Dendritic cell treated with granulocyte-macrophage colony-stimulating factor and Interleukin-4, amounts not matched to agents 40 ng/mL and 50 ng/mL, for 4 days (primary cell): ENCODE results near the gene CATSPER3.

Experiments used
- H3K27ac Mint-ChIP-seq: one replicate; pipeline ENCODE4 v1.8.0; 2022; ENCODE audit warnings: mild to moderate bottlenecking, mixed read lengths
- H3K27me3 Mint-ChIP-seq: one replicate; pipeline ENCODE4 v1.8.0; 2022; ENCODE audit warnings: mild to moderate bottlenecking, mixed read lengths
- H3K36me3 Mint-ChIP-seq: one replicate; pipeline ENCODE4 v1.8.0; 2022; ENCODE audit warnings: low read depth, mixed read lengths
- H3K4me1 Mint-ChIP-seq: one replicate; pipeline ENCODE4 v1.8.0; 2022; ENCODE audit warnings: low read depth, mixed read lengths
- H3K4me3 Mint-ChIP-seq: one replicate; pipeline ENCODE4 v1.8.0; 2022; ENCODE audit warnings: mild to moderate bottlenecking, moderate library complexity, mixed read lengths
- H3K9me3 Mint-ChIP-seq: one replicate; pipeline ENCODE4 v1.8.0; 2022; ENCODE audit warnings: mixed read lengths
- intact Hi-C: fragments of 100-400 bp; cut with micrococcal nuclease; formaldehyde crosslinking; loops from one replicate; pipeline ENCODE4 v1.15.0; 2022

Gene CATSPER3

GRCh38 chr5:134967607-134968006 lies at the start of gene CATSPER3:
CATSPER3 (plus strand) TSS chr5:134967907; CDS start chr5:134967992, 85 bp downstream.
- Mint-ChIP-seq H3K4me3 (no peak within 1 kb of the TSS), H3K27ac (no peak within 1 kb of the TSS), H3K4me1 (no peaks in the 10 kb centered on the region), H3K36me3 (peaks cover 74% of the 10 kb centered on the region), H3K27me3 (no peaks in the 10 kb centered on the region), H3K9me3 (no peaks in the 10 kb centered on the region)
- intact Hi-C loops, result no loop called here

- Mint-ChIP-seq H3K36me3 (peaks cover 9% of the 10 kb centered on the region), H3K27me3 (no peaks in the 10 kb centered on the region), H3K27ac (no peak overlapping the region), H3K9me3 (no peaks in the 10 kb centered on the region), H3K4me1 (no peaks in the 10 kb centered on the region), H3K4me3 (no peak overlapping the region)
- intact Hi-C loops, result no loop called here
Measured at GRCh38 chr5:134918861-134919260, 48.8 kb upstream of the CATSPER3 start.

GRCh38 chr5:134920848-134921575 lies 46.7 kb upstream of the CATSPER3 start:
- peaks cover 9% of the 10 kb centered on the region for H3K36me3 Mint-ChIP-seq
- H3K9me3 Mint-ChIP-seq, result no peaks in the 10 kb centered on the region
- H3K27ac Mint-ChIP-seq, result no peak overlapping the region
- H3K27me3 Mint-ChIP-seq, result no peaks in the 10 kb centered on the region
- intact Hi-C loops, result no loop called here
- H3K4me3 Mint-ChIP-seq, result no peak overlapping the region
- no peaks in the 10 kb centered on the region for H3K4me1 Mint-ChIP-seq

- Mint-ChIP-seq H3K27ac (no peak overlapping the region), H3K4me1 (peaks cover 20% of the 10 kb centered on the region), H3K27me3 (no peaks in the 10 kb centered on the region), H3K9me3 (no peaks in the 10 kb centered on the region), H3K36me3 (peaks cover 39% of the 10 kb centered on the region), H3K4me3 (no peak overlapping the region)
- intact Hi-C loops, result no loop called here
Measured at GRCh38 chr5:134932508-134932907, 35.2 kb upstream of the CATSPER3 start.

DNA sequence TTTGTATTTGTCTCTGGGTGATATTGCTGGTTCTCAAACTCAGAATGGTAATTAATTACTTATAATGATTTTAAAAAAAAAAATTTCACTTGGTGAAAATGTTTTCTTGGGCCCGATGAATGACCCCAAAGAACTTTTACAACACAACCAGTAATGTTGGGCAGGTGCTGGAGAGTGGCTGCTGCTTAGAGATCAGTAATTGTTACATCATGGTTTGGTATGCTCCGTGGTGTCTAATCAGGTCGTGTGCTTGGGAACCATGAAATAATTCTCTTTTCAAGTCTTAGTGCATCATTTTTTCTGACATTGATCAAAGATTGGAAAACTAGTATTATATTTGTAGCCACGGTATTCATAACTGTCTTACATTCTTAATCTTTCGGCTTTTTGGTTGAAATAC lies 33.5 kb upstream of the CATSPER3 start:
- Mint-ChIP-seq H3K36me3 (peaks cover 52% of the 10 kb centered on the region), H3K9me3 (no peaks in the 10 kb centered on the region), H3K27ac (no peak overlapping the region), H3K27me3 (no peaks in the 10 kb centered on the region), H3K4me3 (no peak overlapping the region), H3K4me1 (peaks cover 14% of the 10 kb centered on the region)
- intact Hi-C loops, result no loop called here

DNA sequence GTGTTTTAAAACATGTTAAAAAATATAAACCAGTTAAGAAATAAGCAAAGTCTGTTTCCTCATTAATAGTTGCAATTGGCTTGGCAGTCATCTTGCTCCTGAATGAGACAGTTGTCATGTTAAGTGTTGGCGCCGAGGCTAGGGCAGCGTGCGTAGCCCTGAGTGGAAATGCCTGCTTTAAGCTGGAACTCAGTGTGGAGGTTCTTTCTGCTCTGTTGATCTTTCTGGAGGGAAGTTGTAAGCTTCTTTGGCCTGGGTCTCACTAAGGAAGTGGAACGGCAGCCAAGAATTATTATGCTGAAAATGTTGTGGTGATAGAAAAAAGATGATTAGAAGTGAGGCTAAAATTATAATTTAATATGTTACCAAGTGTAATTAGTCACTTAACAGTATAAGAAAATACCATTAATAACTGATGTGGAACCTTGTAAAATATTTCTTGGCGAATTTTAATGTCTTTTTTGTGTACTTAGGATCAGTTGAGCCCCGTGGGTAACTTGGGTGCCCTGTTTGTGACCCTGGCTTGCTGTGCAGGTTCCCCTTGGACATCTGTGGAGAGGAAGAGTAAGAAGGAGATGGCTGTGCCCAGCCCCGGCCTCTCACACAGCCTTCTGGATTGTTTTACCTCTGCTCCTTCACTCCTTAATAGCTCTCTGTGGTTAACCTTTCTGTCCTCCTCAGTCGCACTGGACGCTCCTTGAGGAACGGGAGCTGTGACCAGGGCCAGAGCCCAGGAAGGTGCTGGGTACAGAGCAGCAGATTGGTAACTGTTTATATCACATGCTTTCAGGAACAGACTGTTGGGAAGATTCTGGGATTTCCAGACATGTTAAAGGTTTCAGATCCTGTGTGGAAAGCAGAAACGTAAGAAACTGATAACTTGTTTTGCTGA lies 31.8 kb upstream of the CATSPER3 start:
- Mint-ChIP-seq H3K4me3 (no peak overlapping the region), H3K9me3 (no peaks in the 10 kb centered on the region), H3K36me3 (peaks cover 61% of the 10 kb centered on the region), H3K4me1 (peaks cover 11% of the 10 kb centered on the region), H3K27me3 (no peaks in the 10 kb centered on the region), H3K27ac (peak overlapping the region; percentile 60)
- intact Hi-C loops, result no loop called here

- Mint-ChIP-seq H3K9me3 (no peaks in the 10 kb centered on the region), H3K4me1 (peaks cover 11% of the 10 kb centered on the region), H3K27ac (no peak overlapping the region), H3K27me3 (no peaks in the 10 kb centered on the region), H3K36me3 (peaks cover 63% of the 10 kb centered on the region), H3K4me3 (no peak overlapping the region)
- intact Hi-C loops, result no loop called here
Measured at GRCh38 chr5:134937526-134937925, 30.2 kb upstream of the CATSPER3 start.

DNA sequence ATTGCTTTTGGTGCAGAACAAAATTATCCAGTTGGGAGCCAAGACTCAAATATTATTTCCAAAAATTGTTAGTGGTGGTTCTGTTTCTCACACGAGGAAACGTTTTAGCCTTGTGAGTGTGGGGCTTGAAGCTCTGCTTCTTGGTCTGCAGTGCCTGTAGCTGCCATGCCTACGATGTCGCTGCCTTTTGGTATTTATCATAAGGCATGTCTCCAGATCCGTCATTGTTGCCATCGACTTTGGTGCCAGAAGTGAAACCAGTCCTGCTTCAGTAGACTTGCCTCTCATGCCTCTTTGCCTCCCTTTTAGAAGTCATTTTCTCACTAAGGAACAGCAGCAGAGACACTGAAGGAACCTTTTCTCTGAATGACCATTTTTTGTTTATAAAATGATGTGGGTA lies 29.7 kb upstream of the CATSPER3 start:
- Mint-ChIP-seq H3K27me3 (no peaks in the 10 kb centered on the region), H3K9me3 (no peaks in the 10 kb centered on the region), H3K4me3 (no peak overlapping the region), H3K27ac (no peak overlapping the region), H3K36me3 (peaks cover 60% of the 10 kb centered on the region), H3K4me1 (peaks cover 11% of the 10 kb centered on the region)
- intact Hi-C loops, result no loop called here

DNA sequence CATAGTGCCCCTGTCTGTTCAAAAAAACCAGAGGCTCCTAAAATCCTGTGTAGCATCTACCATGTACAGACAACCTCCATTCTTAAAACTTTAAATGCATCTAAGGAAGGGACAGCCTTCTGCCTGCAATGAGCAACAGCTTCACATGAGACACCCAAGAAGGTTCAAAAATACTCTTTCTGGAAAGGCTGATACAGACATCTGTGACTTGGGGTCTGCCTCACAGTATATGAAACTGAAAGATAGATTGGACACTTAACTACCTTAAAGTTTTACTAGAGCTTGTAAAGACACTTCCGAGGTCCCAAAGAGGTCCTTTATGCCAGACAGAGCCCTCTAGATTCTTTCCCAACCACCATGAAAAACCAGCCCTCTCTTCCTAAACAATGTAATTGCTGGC lies 28.2 kb upstream of the CATSPER3 start:
- peaks cover 52% of the 10 kb centered on the region for H3K36me3 Mint-ChIP-seq

GRCh38 chr5:134943547-134943946 lies 24.2 kb upstream of the CATSPER3 start:
- Mint-ChIP-seq H3K27me3 (no peaks in the 10 kb centered on the region), H3K9me3 (no peaks in the 10 kb centered on the region), H3K4me1 (peaks cover 5% of the 10 kb centered on the region), H3K4me3 (no peak overlapping the region), H3K36me3 (peaks cover 26% of the 10 kb centered on the region), H3K27ac (no peak overlapping the region)
- intact Hi-C loops, result no loop called here

More for the DNA sequence above, 28.2 kb upstream of the CATSPER3 start:
- no peaks in the 10 kb centered on the region for H3K27me3 Mint-ChIP-seq
- no peak overlapping the region for H3K4me3 Mint-ChIP-seq
- H3K9me3 Mint-ChIP-seq, result no peaks in the 10 kb centered on the region
- peaks cover 13% of the 10 kb centered on the region for H3K4me1 Mint-ChIP-seq
- no peak overlapping the region for H3K27ac Mint-ChIP-seq
- intact Hi-C loops, result no loop called here

- H3K36me3 Mint-ChIP-seq, result peaks cover 19% of the 10 kb centered on the region
- H3K9me3 Mint-ChIP-seq, result no peaks in the 10 kb centered on the region
- H3K4me1 Mint-ChIP-seq, result peaks cover 10% of the 10 kb centered on the region
- H3K27me3 Mint-ChIP-seq, result no peaks in the 10 kb centered on the region
- no peak overlapping the region for H3K27ac Mint-ChIP-seq
- no peak overlapping the region for H3K4me3 Mint-ChIP-seq
- intact Hi-C loops, result no loop called here
Measured at GRCh38 chr5:134944630-134945029, 23.1 kb upstream of the CATSPER3 start.

- intact Hi-C loops, result no loop called here
- Mint-ChIP-seq H3K36me3 (peaks cover 15% of the 10 kb centered on the region), H3K27ac (no peak overlapping the region), H3K27me3 (no peaks in the 10 kb centered on the region), H3K4me3 (no peak overlapping the region), H3K4me1 (peaks cover 10% of the 10 kb centered on the region), H3K9me3 (no peaks in the 10 kb centered on the region)
Measured at GRCh38 chr5:134945041-134945440, 22.7 kb upstream of the CATSPER3 start.

GRCh38 chr5:134948911-134949310 lies 18.8 kb upstream of the CATSPER3 start:
- H3K27ac Mint-ChIP-seq, result no peak overlapping the region
- H3K27me3 Mint-ChIP-seq, result no peaks in the 10 kb centered on the region
- no peak overlapping the region for H3K4me3 Mint-ChIP-seq
- intact Hi-C loops, result no loop called here
- peaks cover 10% of the 10 kb centered on the region for H3K4me1 Mint-ChIP-seq
- peaks cover 2% of the 10 kb centered on the region for H3K9me3 Mint-ChIP-seq
- peaks cover 7% of the 10 kb centered on the region for H3K36me3 Mint-ChIP-seq

- no peak overlapping the region for H3K4me3 Mint-ChIP-seq
- peaks cover 11% of the 10 kb centered on the region for H3K36me3 Mint-ChIP-seq
- peaks cover 10% of the 10 kb centered on the region for H3K4me1 Mint-ChIP-seq
- peaks cover 6% of the 10 kb centered on the region for H3K9me3 Mint-ChIP-seq
- intact Hi-C loops, result no loop called here
- no peaks in the 10 kb centered on the region for H3K27me3 Mint-ChIP-seq
- H3K27ac Mint-ChIP-seq, result no peak overlapping the region
Measured at GRCh38 chr5:134949316-134949715, 18.4 kb upstream of the CATSPER3 start.
